ENCODE results near the gene ZBTB43. TPM values are rescaled to one million over a fixed set of nuclear protein-coding genes. Genes with fewer than 3 reads are reported as not detected.
A peak's percentile ranks its signal among the peaks of the same experiment; 100 is the strongest.
"Not testable (repeated sequence)": the region's sequence is repeated elsewhere in the genome, so short reads cannot be mapped to it uniquely, and the experiment has no call there.

The ZBTB43 gene
- total RNA-seq, 2 experiments from 2014 or later: 20.5 to 28.4 TPM

GRCh38 chr9:126778141-126778540, 26.7 kb upstream of the ZBTB43 start:
- Mint-ChIP-seq H3K9me3 (no peaks in the 10 kb centered on the region), H3K4me1 (ENCODE audit: low read depth) (no peaks in the 10 kb centered on the region), H3K27me3 (peaks cover 26% of the 10 kb centered on the region), H3K27ac (no peak overlapping the region), H3K36me3 (no peaks in the 10 kb centered on the region), H3K4me3 (no peak overlapping the region)
- intact Hi-C loops (cut with micrococcal nuclease): no loop called here
- ChIA-PET POLR2A (no interaction called here), CTCF (interaction anchor here (1.1 to 12.5 kb wide), 2 partner anchors 73 to 89 kb away, joined by 3 to 447 read pairs; no protein-coding TSS in a partner anchor)
- DNase-seq: no peak

- intact Hi-C loops (cut with micrococcal nuclease); H3K9me3 Mint-ChIP-seq; H3K36me3 Mint-ChIP-seq; H3K4me1 Mint-ChIP-seq (ENCODE audit: low read depth); DNase-seq; H3K4me3 Mint-ChIP-seq; H3K27ac Mint-ChIP-seq; POLR2A ChIA-PET: not testable (repeated sequence)
- H3K27me3 Mint-ChIP-seq: peaks cover 25% of the 10 kb centered on the region
- CTCF ChIA-PET: interaction anchor here (1.1 to 12.5 kb wide), 2 partner anchors 74 to 89 kb away, joined by 3 to 447 read pairs; no protein-coding TSS in a partner anchor
Measured at GRCh38 chr9:126778696-126779095, 26.1 kb upstream of the ZBTB43 start.

GRCh38 chr9:126781186-126782052, 23.4 kb upstream of the ZBTB43 start:
- no peaks in the 10 kb centered on the region for H3K4me1 Mint-ChIP-seq (ENCODE audit: low read depth)
- H3K9me3 Mint-ChIP-seq: no peaks in the 10 kb centered on the region
- H3K27ac Mint-ChIP-seq: no peak overlapping the region
- ChIA-PET POLR2A (interaction anchor here (1.0 kb wide), 1 partner anchor 75 kb away, joined by 3 read pairs; no protein-coding TSS in a partner anchor), CTCF (interaction anchor here (0.6 to 12.5 kb wide), 36 partner anchors 9 to 290 kb away, joined by 3 to 447 read pairs (median 5); partner anchors contain the start of genes LMX1B and ZBTB43)
- no peak overlapping the region for H3K4me3 Mint-ChIP-seq
- H3K27me3 Mint-ChIP-seq: peaks cover 20% of the 10 kb centered on the region
- intact Hi-C loops (cut with micrococcal nuclease): loop anchor here (1.0 to 10.0 kb wide), 2 partner anchors 76 to 167 kb away; partner anchors contain the start of gene LMX1B
- no peaks in the 10 kb centered on the region for H3K36me3 Mint-ChIP-seq
- peak; percentile 88 for DNase-seq

GRCh38 chr9:126782053-126782388, 22.8 kb upstream of the ZBTB43 start:
- H3K4me3 Mint-ChIP-seq: no peak overlapping the region
- no peaks in the 10 kb centered on the region for H3K9me3 Mint-ChIP-seq
- ChIA-PET CTCF (interaction anchor here (0.6 to 12.5 kb wide), 34 partner anchors 9 to 291 kb away, joined by 3 to 447 read pairs (median 5); partner anchors contain the start of genes LMX1B and ZBTB43), POLR2A (interaction anchor here (1.0 kb wide), 1 partner anchor 76 kb away, joined by 3 read pairs; no protein-coding TSS in a partner anchor)
- DNase-seq: no peak
- no peaks in the 10 kb centered on the region for H3K36me3 Mint-ChIP-seq
- intact Hi-C loops (cut with micrococcal nuclease): loop anchor here (10.0 kb wide), 1 partner anchor 167 kb away; the partner anchor contains the start of gene LMX1B
- no peaks in the 10 kb centered on the region for H3K4me1 Mint-ChIP-seq (ENCODE audit: low read depth)
- H3K27me3 Mint-ChIP-seq: peaks cover 26% of the 10 kb centered on the region
- H3K27ac Mint-ChIP-seq: no peak overlapping the region

GRCh38 chr9:126783949-126784348, 20.9 kb upstream of the ZBTB43 start:
- Mint-ChIP-seq H3K4me3 (no peak overlapping the region), H3K4me1 (ENCODE audit: low read depth) (peaks cover 3% of the 10 kb centered on the region), H3K9me3 (no peaks in the 10 kb centered on the region), H3K27me3 (peaks cover 27% of the 10 kb centered on the region), H3K36me3 (no peaks in the 10 kb centered on the region), H3K27ac (no peak overlapping the region)
- CTCF ChIA-PET: interaction anchor here (1.3 to 12.5 kb wide), 2 partner anchors 63 to 79 kb away, joined by 3 to 447 read pairs; no protein-coding TSS in a partner anchor
- intact Hi-C loops (cut with micrococcal nuclease): loop anchor here (10.0 kb wide), 1 partner anchor 169 kb away; the partner anchor contains the start of gene LMX1B
- DNase-seq: no peak
- POLR2A ChIA-PET: no interaction called here

GRCh38 chr9:126784401-126784800, 20.4 kb upstream of the ZBTB43 start:
- Mint-ChIP-seq H3K36me3 (no peaks in the 10 kb centered on the region), H3K27me3 (peaks cover 27% of the 10 kb centered on the region), H3K4me3 (no peak overlapping the region), H3K9me3 (no peaks in the 10 kb centered on the region), H3K27ac (no peak overlapping the region), H3K4me1 (ENCODE audit: low read depth) (peaks cover 4% of the 10 kb centered on the region)
- CTCF ChIA-PET: interaction anchor here (1.3 to 12.5 kb wide), 2 partner anchors 64 to 79 kb away, joined by 3 to 447 read pairs; no protein-coding TSS in a partner anchor
- no peak for DNase-seq
- intact Hi-C loops (cut with micrococcal nuclease): loop anchor here (10.0 kb wide), 1 partner anchor 170 kb away; the partner anchor contains the start of gene LMX1B
- POLR2A ChIA-PET: no interaction called here

- H3K27me3 Mint-ChIP-seq: peaks cover 27% of the 10 kb centered on the region
Measured at GRCh38 chr9:126784841-126785240, 20.0 kb upstream of the ZBTB43 start.

GRCh38 chr9:126788046-126788445, 16.8 kb upstream of the ZBTB43 start:
- Mint-ChIP-seq H3K4me3 (no peak overlapping the region), H3K27me3 (peaks cover 31% of the 10 kb centered on the region)

More at GRCh38 chr9:126784841-126785240, 20.0 kb upstream of the ZBTB43 start:
- DNase-seq; H3K27ac Mint-ChIP-seq; H3K9me3 Mint-ChIP-seq; H3K36me3 Mint-ChIP-seq; H3K4me1 Mint-ChIP-seq (ENCODE audit: low read depth); POLR2A ChIA-PET; H3K4me3 Mint-ChIP-seq: not testable (repeated sequence)
- intact Hi-C loops (cut with micrococcal nuclease): loop anchor here (5.0 to 10.0 kb wide), 2 partner anchors 170 to 1038 kb away; partner anchors contain the start of genes LMX1B and PBX3
- CTCF ChIA-PET: interaction anchor here (1.3 to 12.5 kb wide), 2 partner anchors 64 to 80 kb away, joined by 3 to 447 read pairs; no protein-coding TSS in a partner anchor

GRCh38 chr9:126788634-126789349, 16.0 kb upstream of the ZBTB43 start:
- no peaks in the 10 kb centered on the region for H3K9me3 Mint-ChIP-seq
- ChIA-PET POLR2A (interaction anchor here (0.8 kb wide), 1 partner anchor 17 kb away, joined by 3 read pairs; the partner anchor contains the start of gene ZBTB43), CTCF (interaction anchor here (0.8 to 3.3 kb wide), 4 partner anchors 7 to 98 kb away, joined by 3 to 11 read pairs (median 6); no protein-coding TSS in a partner anchor)
- no peak overlapping the region for H3K27ac Mint-ChIP-seq
- DNase-seq: peak; percentile 39
- intact Hi-C loops (cut with micrococcal nuclease): loop anchor here (5.0 to 10.0 kb wide), 2 partner anchors 174 to 1041 kb away; partner anchors contain the start of genes LMX1B and PBX3
- peaks cover 34% of the 10 kb centered on the region for H3K27me3 Mint-ChIP-seq
- peaks cover 4% of the 10 kb centered on the region for H3K4me1 Mint-ChIP-seq (ENCODE audit: low read depth)
- H3K4me3 Mint-ChIP-seq: no peak overlapping the region
- H3K36me3 Mint-ChIP-seq: no peaks in the 10 kb centered on the region

More at GRCh38 chr9:126788046-126788445, 16.8 kb upstream of the ZBTB43 start:
- intact Hi-C loops (cut with micrococcal nuclease): loop anchor here (5.0 to 10.0 kb wide), 2 partner anchors 173 to 1041 kb away; partner anchors contain the start of genes LMX1B and PBX3
- Mint-ChIP-seq H3K9me3 (no peaks in the 10 kb centered on the region), H3K36me3 (no peaks in the 10 kb centered on the region), H3K27ac (no peak overlapping the region), H3K4me1 (ENCODE audit: low read depth) (peaks cover 4% of the 10 kb centered on the region)
- no peak for DNase-seq
- ChIA-PET POLR2A (interaction anchor here (0.8 kb wide), 1 partner anchor 17 kb away, joined by 3 read pairs; the partner anchor contains the start of gene ZBTB43), CTCF (interaction anchor here (1.2 kb wide), 1 partner anchor 82 kb away, joined by 9 read pairs; no protein-coding TSS in a partner anchor)

GRCh38 chr9:126790561-126790960, 14.3 kb upstream of the ZBTB43 start:
- Mint-ChIP-seq H3K27ac (no peak overlapping the region), H3K36me3 (no peaks in the 10 kb centered on the region), H3K4me3 (no peak overlapping the region), H3K9me3 (no peaks in the 10 kb centered on the region), H3K4me1 (ENCODE audit: low read depth) (peaks cover 4% of the 10 kb centered on the region), H3K27me3 (peaks cover 36% of the 10 kb centered on the region)
- POLR2A ChIA-PET: no interaction called here
- CTCF ChIA-PET: interaction anchor here (1.4 to 3.3 kb wide), 2 partner anchors 9 to 84 kb away, joined by 10 to 11 read pairs; no protein-coding TSS in a partner anchor
- DNase-seq: no peak
- intact Hi-C loops (cut with micrococcal nuclease): no loop called here
